DND-41 (cell line): ENCODE data around the gene PDGFB.

ENCODE experiments used
- EZH2 ChIP-seq: IDR thresholded peaks from 3 replicates; pipeline ENCODE4 v1.6.1; 2012; ENCODE audit warnings: borderline replicate concordance, low read depth, mild to moderate bottlenecking, moderate library complexity, low read length, inconsistent platforms; ENCODE audit not compliant: severe bottlenecking
- TF ChIP-seq, protein P1 (sequence below): IDR thresholded peaks from 2 replicates; pipeline ENCODE4 v1.5.1; 2012; ENCODE audit warnings: borderline replicate concordance, low read length, moderate library complexity, mild to moderate bottlenecking; ENCODE audit not compliant: poor library complexity, severe bottlenecking; ENCODE audit errors: extremely low read depth

GRCh38 chr22:39255449-39256185, 10.8 kb upstream of the PDGFB start:
- TF ChIP-seq, protein P1, sequence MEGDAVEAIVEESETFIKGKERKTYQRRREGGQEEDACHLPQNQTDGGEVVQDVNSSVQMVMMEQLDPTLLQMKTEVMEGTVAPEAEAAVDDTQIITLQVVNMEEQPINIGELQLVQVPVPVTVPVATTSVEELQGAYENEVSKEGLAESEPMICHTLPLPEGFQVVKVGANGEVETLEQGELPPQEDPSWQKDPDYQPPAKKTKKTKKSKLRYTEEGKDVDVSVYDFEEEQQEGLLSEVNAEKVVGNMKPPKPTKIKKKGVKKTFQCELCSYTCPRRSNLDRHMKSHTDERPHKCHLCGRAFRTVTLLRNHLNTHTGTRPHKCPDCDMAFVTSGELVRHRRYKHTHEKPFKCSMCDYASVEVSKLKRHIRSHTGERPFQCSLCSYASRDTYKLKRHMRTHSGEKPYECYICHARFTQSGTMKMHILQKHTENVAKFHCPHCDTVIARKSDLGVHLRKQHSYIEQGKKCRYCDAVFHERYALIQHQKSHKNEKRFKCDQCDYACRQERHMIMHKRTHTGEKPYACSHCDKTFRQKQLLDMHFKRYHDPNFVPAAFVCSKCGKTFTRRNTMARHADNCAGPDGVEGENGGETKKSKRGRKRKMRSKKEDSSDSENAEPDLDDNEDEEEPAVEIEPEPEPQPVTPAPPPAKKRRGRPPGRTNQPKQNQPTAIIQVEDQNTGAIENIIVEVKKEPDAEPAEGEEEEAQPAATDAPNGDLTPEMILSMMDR = no peak
- TF ChIP-seq EZH2 = no peak
